HG03045 (cell line): ENCODE data around the gene ITGB1.

Experiments
- ATAC-seq: cut with Tn5 transposase; IDR thresholded peaks from one replicate; pipeline ENCODE4 v1.9.1; 2021; ENCODE audit warnings: mild to moderate bottlenecking, moderate library complexity; ENCODE audit not compliant: unreplicated experiment

The ITGB1 gene

GRCh38 chr10:32956365-32957197, 1.4 kb downstream of the ITGB1 start:
- no peak for ATAC-seq

GRCh38 chr10:32955790-32956189, 2.2 kb downstream of the ITGB1 start:
- no peak for ATAC-seq

GRCh38 chr10:32955299-32955772, 2.7 kb downstream of the ITGB1 start:
- no peak for ATAC-seq

GRCh38 chr10:32954545-32955298, 3.3 kb downstream of the ITGB1 start:
- ATAC-seq: no peak

GRCh38 chr10:32954080-32954479, 4.0 kb downstream of the ITGB1 start:
- no peak for ATAC-seq

GRCh38 chr10:32953277-32953927, 4.6 kb downstream of the ITGB1 start:
- ATAC-seq: no peak

- ATAC-seq: no peak
Measured at GRCh38 chr10:32952541-32953276, 5.3 kb downstream of the ITGB1 start.

- no peak for ATAC-seq
Measured at GRCh38 chr10:32952094-32952493, 5.9 kb downstream of the ITGB1 start.

GRCh38 chr10:32951111-32951510, 6.9 kb downstream of the ITGB1 start:
- ATAC-seq: no peak

GRCh38 chr10:32950591-32951108, 7.4 kb downstream of the ITGB1 start:
- no peak for ATAC-seq

GRCh38 chr10:32949221-32949678, 8.8 kb downstream of the ITGB1 start:
- ATAC-seq: no peak

- ATAC-seq: no peak
Measured at GRCh38 chr10:32948451-32948850, 9.6 kb downstream of the ITGB1 start.

- no peak for ATAC-seq
Measured at GRCh38 chr10:32947586-32947985, 10.4 kb downstream of the ITGB1 start.

GRCh38 chr10:32946108-32946507, 11.9 kb downstream of the ITGB1 start:
- ATAC-seq: no peak

- no peak for ATAC-seq
Measured at GRCh38 chr10:32943854-32944661, 14.0 kb downstream of the ITGB1 start.

GRCh38 chr10:32943395-32943794, 14.6 kb downstream of the ITGB1 start:
- peak; percentile 48 for ATAC-seq

- no peak for ATAC-seq
Measured at GRCh38 chr10:32942081-32942480, 15.9 kb downstream of the ITGB1 start.

GRCh38 chr10:32941357-32941756, 16.7 kb downstream of the ITGB1 start:
- ATAC-seq: no peak
